ENCODE data around the gene CLDN25.

CLDN25 gene

GRCh38 chr11:113764527-113765219, 14.9 kb upstream of the CLDN25 start:
- in situ Hi-C loops (cut with HindIII; ENCODE audit: low sequenced_read_pairs) = no loop called here
- DNase-seq (ENCODE audit: low read depth, low spot score) = no peak
- no peak overlapping the region for H3K4me3 ChIP-seq (ENCODE audit: low read depth, low read length)
- no peak for TF ChIP-seq CTCF (IDR thresholded peaks at IDR 0.05; ENCODE audit: low read depth, low read length)

DNA sequence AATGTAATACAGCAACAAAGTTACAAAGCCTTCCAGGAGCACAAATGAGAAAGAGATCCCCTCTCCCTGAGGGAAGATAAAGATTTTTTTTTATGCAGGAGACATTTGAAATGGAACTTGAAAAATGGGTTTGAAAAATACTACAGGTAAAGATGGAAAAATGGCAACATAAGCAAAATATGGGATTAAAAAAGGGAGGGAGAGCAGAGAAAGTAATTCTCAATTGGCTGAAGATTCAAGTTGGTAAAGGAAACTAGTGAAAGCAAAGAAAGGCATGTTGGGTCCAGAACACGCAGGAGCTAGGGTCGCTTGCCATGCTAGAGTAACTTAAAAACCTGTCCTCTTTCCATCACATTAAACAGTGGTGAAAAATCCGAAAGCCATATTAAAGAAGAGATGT, 7.6 kb upstream of the CLDN25 start:
- in situ Hi-C loops (cut with HindIII; ENCODE audit: low sequenced_read_pairs) = no loop called here
- DNase-seq (ENCODE audit: low read depth, low spot score) = no peak
- TF ChIP-seq CTCF (IDR thresholded peaks at IDR 0.05; ENCODE audit: low read depth, low read length) = no peak
- H3K4me3 ChIP-seq (ENCODE audit: low read depth, low read length) = no peak overlapping the region

GRCh38 chr11:113773092-113773415, 6.5 kb upstream of the CLDN25 start:
- in situ Hi-C loops (cut with HindIII; ENCODE audit: low sequenced_read_pairs) = no loop called here
- TF ChIP-seq CTCF (IDR thresholded peaks at IDR 0.05; ENCODE audit: low read depth, low read length) = no peak
- peak overlapping the region; percentile 94 for H3K4me3 ChIP-seq (ENCODE audit: low read depth, low read length)
- no peak for DNase-seq (ENCODE audit: low read depth, low spot score)

DNA sequence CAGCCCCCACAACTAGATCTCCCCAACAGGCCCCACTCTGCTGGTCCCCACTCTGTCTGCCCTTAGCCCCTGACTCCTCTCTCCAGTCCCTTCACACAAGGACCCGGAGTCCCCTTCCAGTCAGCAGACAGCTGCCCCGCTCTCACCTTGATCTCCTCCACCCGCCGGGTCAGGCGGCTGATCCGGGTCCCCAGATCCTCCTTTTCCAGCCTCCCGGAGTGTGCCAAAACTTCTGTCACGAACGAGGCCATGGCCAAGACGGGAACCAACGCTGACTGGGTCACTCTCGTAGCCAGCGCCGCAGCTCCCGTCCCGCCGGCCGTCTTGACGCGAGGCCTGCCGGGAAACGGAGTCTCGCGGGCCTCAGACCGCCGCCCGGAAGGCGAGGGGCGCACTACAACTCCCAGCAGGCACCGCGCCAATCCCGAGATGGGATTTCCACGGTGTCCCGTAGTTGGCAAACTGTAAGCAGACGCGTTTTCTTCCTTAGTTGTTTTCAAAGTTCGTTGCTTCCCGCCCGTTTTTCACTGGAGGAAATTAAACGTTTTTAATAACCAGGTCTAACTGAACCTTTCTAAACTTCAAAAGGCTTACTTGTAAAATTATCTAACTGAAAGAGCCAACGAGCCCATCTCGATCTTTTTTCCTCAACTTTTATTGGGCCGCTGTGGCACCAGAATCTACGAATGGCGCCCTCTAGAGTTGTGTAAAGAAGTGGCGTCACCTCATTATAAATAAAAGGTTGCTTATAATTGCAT, 6.0 kb upstream of the CLDN25 start, which contains the start of gene ZW10:
ZW10 (minus strand) TSS at position 277 of the 758 bp plus-strand sequence; CDS start at position 251, 26 bp downstream.
- peak within 1 kb of the TSS; percentile 94 for H3K4me3 ChIP-seq (ENCODE audit: low read depth, low read length)
- peak; percentile 99 for DNase-seq (ENCODE audit: low read depth, low spot score)
- TF ChIP-seq CTCF (IDR thresholded peaks at IDR 0.05; ENCODE audit: low read depth, low read length) = peak; percentile 74
- in situ Hi-C loops (cut with HindIII; ENCODE audit: low sequenced_read_pairs) = no loop called here

GRCh38 chr11:113774174-113774503, 5.5 kb upstream of the CLDN25 start:
- in situ Hi-C loops (cut with HindIII; ENCODE audit: low sequenced_read_pairs) = no loop called here
- no peak for DNase-seq (ENCODE audit: low read depth, low spot score)
- peak overlapping the region; percentile 94 for H3K4me3 ChIP-seq (ENCODE audit: low read depth, low read length)

More at GRCh38 chr11:113774174-113774503, 5.5 kb upstream of the CLDN25 start:
- no peak for TF ChIP-seq CTCF (IDR thresholded peaks at IDR 0.05; ENCODE audit: low read depth, low read length)
